Hepatocyte (in vitro differentiated cells): ENCODE measurements around the gene EPHA2. TPM values are rescaled to one million over a fixed set of nuclear protein-coding genes. Genes with fewer than 3 reads are reported as not detected.

Experiments
- DNase-seq: peaks from one replicate; pipeline ENCODE4 v3.0.0-alpha.2; 2016; ENCODE audit warnings: low spot score
- H2AFZ ChIP-seq: fragments of 200-600 bp; sonication (generic); 2 replicates; pipeline ENCODE4 v1.6.0; 2016; ENCODE audit warnings: antibody characterized with exemption, mild to moderate bottlenecking
- H3K27ac ChIP-seq: fragments of 200-600 bp; sonication (generic); 2 replicates; pipeline ENCODE4 v1.5.1; 2016; ENCODE audit warnings: mild to moderate bottlenecking
- H3K27me3 ChIP-seq: fragments of 200-600 bp; sonication (generic); 2 replicates; pipeline ENCODE4 v1.6.1; 2016
- H3K36me3 ChIP-seq: fragments of 200-600 bp; sonication (generic); replicated peaks from 2 replicates; pipeline ENCODE4 v1.5.1; 2016; ENCODE audit warnings: low read depth; ENCODE audit not compliant: insufficient read depth
- H3K4me1 ChIP-seq: fragments of 200-600 bp; sonication (generic); 2 replicates; pipeline ENCODE4 v1.5.1; 2016; ENCODE audit warnings: mild to moderate bottlenecking, moderate library complexity; ENCODE audit not compliant: insufficient read depth
- H3K4me2 ChIP-seq: fragments of 200-600 bp; sonication (generic); 2 replicates; pipeline ENCODE4 v1.6.0; 2016
- H3K4me3 ChIP-seq: fragments of 200-600 bp; sonication (generic); 2 replicates; pipeline ENCODE4 v1.5.1; 2016; ENCODE audit warnings: mild to moderate bottlenecking
- H3K79me2 ChIP-seq: fragments of 200-600 bp; sonication (generic); 2 replicates; pipeline ENCODE4 v1.6.0; 2017; ENCODE audit warnings: mild to moderate bottlenecking
- H3K9me2 ChIP-seq: fragments of 200-600 bp; sonication (generic); replicated peaks from 2 replicates; pipeline ENCODE4 v1.6.0; 2017; ENCODE audit warnings: mild to moderate bottlenecking; ENCODE audit not compliant: insufficient read depth
- H3K9me3 ChIP-seq: fragments of 200-600 bp; sonication (generic); 2 replicates; pipeline ENCODE4 v1.5.1; 2016; ENCODE audit warnings: low read depth, mild to moderate bottlenecking
- H4K20me1 ChIP-seq: fragments of 200-600 bp; sonication (generic); 2 replicates; pipeline ENCODE4 v1.6.0; 2016; ENCODE audit warnings: mild to moderate bottlenecking; ENCODE audit not compliant: insufficient read depth, poor library complexity, severe bottlenecking
- EZH2 ChIP-seq: fragments of 200-600 bp; sonication (generic); IDR thresholded peaks from 2 replicates; pipeline ENCODE4 v1.6.1; 2016; ENCODE audit warnings: antibody characterized with exemption, mild to moderate bottlenecking, borderline replicate concordance
- EZH2phosphoT487 ChIP-seq: fragments of 200-600 bp; sonication (generic); IDR thresholded peaks from one replicate; pipeline ENCODE4 v1.6.1; 2018; ENCODE audit warnings: antibody characterized with exemption, mild to moderate bottlenecking, low read depth, moderate library complexity; ENCODE audit not compliant: unreplicated experiment, severe bottlenecking
- WGBS: methylation state at CpG from one replicate; pipeline ENCODE4 v1.1.6; 2016; ENCODE audit warnings: low lambda C conversion rate; ENCODE audit errors: missing lambda C conversion rate; 5-methylcytosine and 5-hydroxymethylcytosine counted together
- polyA plus RNA-seq: library from polyadenylated mRNA; unstranded; fragments of >200 nt; fragmentation: Nextera tagmentation; extraction: Ambion mirVana; gene quantifications from 2 replicates; pipeline ENCODE4 v1.2.1, GENCODE V29; 2016
- total RNA-seq: library from RNA; depleted of rRNA; stranded (reverse); fragments of >200 nt; gene quantifications from 2 replicates; pipeline ENCODE4 v1.2.3, GENCODE V29; 2014
- TF ChIP-seq, protein P1 (sequence below): fragments of 200-600 bp; sonication (generic); IDR thresholded peaks from 2 replicates; pipeline ENCODE4 v1.5.1; 2016; ENCODE audit warnings: antibody characterized with exemption, mild to moderate bottlenecking; ENCODE audit not compliant: poor library complexity

Gene EPHA2
- total and polyA plus RNA-seq, 2 experiments from 2014 or later = 20.4 to 27.3 TPM

- H3K4me1 ChIP-seq = peaks cover 31% of the 10 kb centered on the region
- WGBS = 88% methylated on average over 5 of the region's 5 CpGs
Observed at GRCh38 chr1:16158025-16158424, 2.2 kb upstream of the EPHA2 start.

DNA sequence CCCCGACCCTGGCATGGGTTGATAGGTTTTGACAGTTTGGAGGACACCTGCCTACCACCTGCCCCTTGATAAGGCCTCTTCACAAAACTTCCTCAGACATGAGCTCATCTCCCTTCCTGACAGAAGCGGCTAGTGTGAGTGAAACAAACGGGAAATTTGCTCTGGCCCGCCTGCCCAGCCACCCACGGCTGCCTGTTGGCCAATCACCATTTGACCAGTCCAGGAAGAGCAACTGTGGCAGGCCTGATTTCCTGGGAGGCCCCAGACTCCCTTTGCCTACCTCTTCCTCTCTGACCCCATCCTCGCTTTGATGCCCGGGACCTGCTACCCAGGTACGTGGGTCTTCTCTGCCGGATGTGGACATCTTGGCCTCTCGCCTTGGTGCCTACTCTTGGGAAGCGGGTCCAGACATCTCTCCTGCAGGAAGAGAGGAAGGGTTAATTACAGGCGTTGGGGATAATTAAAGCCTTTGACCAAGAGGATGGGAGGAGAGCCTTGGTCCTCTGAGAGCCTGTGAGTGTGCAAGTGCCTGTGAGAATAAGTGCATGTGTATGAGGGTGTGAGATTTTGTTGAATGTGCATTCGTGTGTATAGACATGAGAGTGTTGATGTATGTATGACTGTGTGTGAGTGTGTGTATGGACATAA is 1.1 kb upstream of the EPHA2 start:
- Histone ChIP-seq H3K4me1 (peaks cover 37% of the 10 kb centered on the region), H3K79me2 (peaks cover 30% of the 10 kb centered on the region)

More at GRCh38 chr1:16158025-16158424, 2.2 kb upstream of the EPHA2 start:
- Histone ChIP-seq H3K79me2 (peaks cover 20% of the 10 kb centered on the region), H3K27ac (no peak overlapping the region), H4K20me1 (no peaks in the 10 kb centered on the region), H2AFZ (no peak overlapping the region), H3K4me3 (no peak overlapping the region), H3K9me3 (no peaks in the 10 kb centered on the region), H3K9me2 (no peaks in the 10 kb centered on the region), H3K36me3 (no peaks in the 10 kb centered on the region), H3K4me2 (no peak overlapping the region), H3K27me3 (no peaks in the 10 kb centered on the region)
- TF ChIP-seq, protein P1, sequence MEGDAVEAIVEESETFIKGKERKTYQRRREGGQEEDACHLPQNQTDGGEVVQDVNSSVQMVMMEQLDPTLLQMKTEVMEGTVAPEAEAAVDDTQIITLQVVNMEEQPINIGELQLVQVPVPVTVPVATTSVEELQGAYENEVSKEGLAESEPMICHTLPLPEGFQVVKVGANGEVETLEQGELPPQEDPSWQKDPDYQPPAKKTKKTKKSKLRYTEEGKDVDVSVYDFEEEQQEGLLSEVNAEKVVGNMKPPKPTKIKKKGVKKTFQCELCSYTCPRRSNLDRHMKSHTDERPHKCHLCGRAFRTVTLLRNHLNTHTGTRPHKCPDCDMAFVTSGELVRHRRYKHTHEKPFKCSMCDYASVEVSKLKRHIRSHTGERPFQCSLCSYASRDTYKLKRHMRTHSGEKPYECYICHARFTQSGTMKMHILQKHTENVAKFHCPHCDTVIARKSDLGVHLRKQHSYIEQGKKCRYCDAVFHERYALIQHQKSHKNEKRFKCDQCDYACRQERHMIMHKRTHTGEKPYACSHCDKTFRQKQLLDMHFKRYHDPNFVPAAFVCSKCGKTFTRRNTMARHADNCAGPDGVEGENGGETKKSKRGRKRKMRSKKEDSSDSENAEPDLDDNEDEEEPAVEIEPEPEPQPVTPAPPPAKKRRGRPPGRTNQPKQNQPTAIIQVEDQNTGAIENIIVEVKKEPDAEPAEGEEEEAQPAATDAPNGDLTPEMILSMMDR = no peak
- TF ChIP-seq EZH2 = no peak
- DNase-seq = no peak

DNA sequence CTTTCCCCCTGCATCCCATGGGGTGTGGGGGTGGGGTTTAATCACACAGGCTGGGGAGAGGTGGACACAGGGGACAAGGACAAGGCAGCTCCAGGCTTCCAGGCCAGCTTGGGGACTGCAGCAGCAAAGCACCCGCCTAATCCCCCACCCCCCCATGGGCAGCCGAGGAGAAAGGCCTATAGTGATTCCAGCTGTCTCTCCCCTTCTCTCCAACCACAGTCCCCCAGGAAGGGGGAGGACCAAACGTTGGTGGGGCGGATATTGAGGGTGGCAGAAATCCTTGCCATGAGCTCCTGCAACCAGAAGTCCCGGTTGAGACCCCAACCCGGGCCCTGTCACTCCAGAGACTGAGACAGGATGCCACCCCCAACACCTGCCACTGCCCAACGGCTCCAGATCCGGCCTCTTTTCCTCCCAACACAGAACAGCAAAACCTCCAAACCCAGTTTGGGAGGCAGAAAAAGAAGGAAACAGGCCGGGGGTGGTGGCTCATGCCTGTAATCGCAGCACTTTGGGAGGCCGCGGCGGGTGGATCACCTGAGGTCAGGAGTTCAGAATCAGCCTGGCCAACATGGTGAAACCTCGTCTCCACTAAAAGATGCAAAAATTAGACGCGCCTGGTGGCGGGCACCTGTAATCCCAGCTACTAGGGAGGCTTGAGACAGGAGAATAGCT is 1.7 kb downstream of the EPHA2 start:
- no peaks in the 10 kb centered on the region for H3K27me3 ChIP-seq
- H3K9me3 ChIP-seq = no peaks in the 10 kb centered on the region
- H3K4me1 ChIP-seq = peaks cover 50% of the 10 kb centered on the region
- H4K20me1 ChIP-seq = no peaks in the 10 kb centered on the region
- H3K79me2 ChIP-seq = peaks cover 56% of the 10 kb centered on the region
- TF ChIP-seq, protein P1 = no peak
- no peak for TF ChIP-seq EZH2
- no peak for TF ChIP-seq EZH2phosphoT487
- 37% methylated on average over 14 of the region's 17 CpGs for WGBS
- H2AFZ ChIP-seq = no peak overlapping the region
- H3K4me2 ChIP-seq = peak overlapping the region; percentile 97
- H3K27ac ChIP-seq = peak overlapping the region; percentile 95
- H3K36me3 ChIP-seq = no peaks in the 10 kb centered on the region
- DNase-seq = no peak
- peak overlapping the region; percentile 76 for H3K4me3 ChIP-seq
- H3K9me2 ChIP-seq = no peaks in the 10 kb centered on the region

More for the DNA sequence above, 1.1 kb upstream of the EPHA2 start:
- Histone ChIP-seq H2AFZ (no peak overlapping the region), H3K27ac (peak overlapping the region; percentile 95), H3K9me3 (no peaks in the 10 kb centered on the region), H3K27me3 (no peaks in the 10 kb centered on the region), H4K20me1 (no peaks in the 10 kb centered on the region), H3K9me2 (no peaks in the 10 kb centered on the region), H3K4me3 (no peak overlapping the region), H3K36me3 (no peaks in the 10 kb centered on the region), H3K4me2 (peak overlapping the region; percentile 97)
- no peak for TF ChIP-seq EZH2
- TF ChIP-seq, protein P1 = no peak
- TF ChIP-seq EZH2phosphoT487 = no peak
- DNase-seq = peak; percentile 51
- 85% methylated on average over 13 of the region's 13 CpGs for WGBS
